Muscle of leg (tissue), 11 donors: Measurements from ENCODE around the gene EFEMP2. TPM values are rescaled to one million over a fixed set of nuclear protein-coding genes. Genes with fewer than 3 reads are reported as not detected.

ENCODE experiments used
- DNase-seq: peaks from one replicate; pipeline ENCODE4 v3.0.0; 2013
- H3K27ac ChIP-seq: one replicate; pipeline ENCODE4 v1.5.1; 2013; ENCODE audit warnings: mild to moderate bottlenecking, low read length, control low read depth
- H3K27me3 ChIP-seq: one replicate; pipeline ENCODE4 v1.6.1; 2013; ENCODE audit warnings: low read length; ENCODE audit not compliant: control insufficient read depth, insufficient read depth
- H3K36me3 ChIP-seq: one replicate; pipeline ENCODE4 v1.6.1; 2013; ENCODE audit warnings: low read length; ENCODE audit not compliant: control insufficient read depth, insufficient read depth
- H3K4me1 ChIP-seq: one replicate; pipeline ENCODE4 v1.6.1; 2013; ENCODE audit warnings: low read length; ENCODE audit not compliant: control insufficient read depth, insufficient read depth
- H3K4me3 ChIP-seq: one replicate; pipeline ENCODE4 v1.5.1; 2013; ENCODE audit warnings: low read length, control low read depth
- H3K9me3 ChIP-seq: replicated peaks from 2 replicates; pipeline ENCODE4 v1.6.1; 2013; ENCODE audit warnings: low read depth, low read length; ENCODE audit not compliant: control insufficient read depth
- WGBS: methylation state at CpG from one replicate; pipeline ENCODE4 v1.1.5; 2013; ENCODE audit warnings: missing lambda C conversion rate; ENCODE audit not compliant: insufficient coverage; 5-methylcytosine and 5-hydroxymethylcytosine counted together
- polyA plus RNA-seq, 8 donors: library from polyadenylated mRNA; unstranded; fragments of 120-200 nt; gene quantifications; one replicate each; pipeline versions ENCODE4 v1.2.1 to v1.2.3, GENCODE V29; 2013; ENCODE audit warnings: inconsistent platforms in 1 of 8, low replicate concordance in 1 of 8; ENCODE audit not compliant: insufficient read length in 8 of 8, insufficient read depth in 1 of 8
- total RNA-seq: library from RNA; stranded (reverse); fragments of 120-200 nt; gene quantifications from one replicate; pipeline ENCODE4 v1.2.4, GENCODE V29; 2013

The EFEMP2 gene
- total and polyA plus RNA-seq, 9 donors = 73.9 to 138 (median 113) TPM

DNA sequence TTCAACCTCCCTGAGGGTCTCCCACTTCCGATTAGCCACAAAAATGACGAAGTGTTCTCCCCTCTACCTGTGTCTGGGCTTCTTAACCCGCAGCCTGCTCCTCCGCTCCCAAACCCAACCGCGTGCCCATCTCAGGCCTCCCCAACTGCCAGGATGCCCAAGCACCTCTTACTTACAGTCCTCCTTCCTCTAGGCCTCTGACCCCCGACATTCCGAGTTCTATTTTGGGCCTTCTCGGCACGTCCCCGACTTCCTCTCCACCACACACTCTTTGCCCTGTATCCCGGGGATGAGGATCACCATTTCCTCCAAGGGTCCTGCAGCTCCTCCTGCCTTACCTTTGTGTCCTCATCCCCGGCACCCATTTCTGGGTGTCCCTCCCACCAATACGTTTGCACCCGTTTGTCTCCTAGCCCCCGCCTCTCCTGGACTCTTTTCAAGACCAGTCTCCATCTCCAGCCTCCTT, 12.8 kb downstream of the EFEMP2 start:
- Histone ChIP-seq H3K36me3 (peaks cover 54% of the 10 kb centered on the region), H3K4me1 (peaks cover 48% of the 10 kb centered on the region)

DNA sequence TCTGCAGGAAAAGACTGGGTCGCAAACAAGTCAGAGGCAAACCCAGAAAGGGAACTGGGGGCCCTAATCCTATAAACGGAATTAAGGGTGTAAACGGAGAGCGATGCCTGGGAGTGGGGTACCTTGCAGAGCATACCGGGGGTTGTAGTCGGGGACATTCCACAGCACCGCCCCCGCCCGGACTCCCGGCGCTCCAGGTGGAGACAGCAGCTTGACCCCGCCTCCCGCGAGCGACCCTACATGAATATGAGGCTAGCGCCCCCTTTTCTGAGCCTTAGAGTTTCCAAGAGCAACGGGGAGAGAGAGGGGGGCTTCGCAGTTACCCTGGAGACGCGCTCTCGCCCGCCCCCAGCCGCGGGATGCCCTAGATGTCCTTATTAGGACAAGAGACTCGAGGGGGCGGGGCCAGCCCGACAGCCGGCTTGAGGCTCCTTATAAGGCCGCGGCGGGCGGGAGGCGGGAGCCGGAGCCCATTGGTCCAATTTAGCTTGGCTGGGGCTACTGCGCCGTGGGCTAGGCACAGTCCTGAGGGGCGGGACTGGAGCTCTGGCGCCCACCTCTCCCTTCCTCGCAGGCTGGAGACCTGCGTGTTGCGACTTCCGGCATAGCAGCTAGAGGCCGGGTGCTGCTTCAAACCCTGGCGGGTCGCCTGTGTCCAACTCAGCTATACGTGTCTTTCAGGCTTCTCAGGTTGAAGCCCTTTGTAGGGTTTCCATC, 13.3 kb downstream of the EFEMP2 start:
- H3K9me3 ChIP-seq = no peaks in the 10 kb centered on the region
- H3K27ac ChIP-seq = peak overlapping the region; percentile 100
- H3K27me3 ChIP-seq = no peaks in the 10 kb centered on the region
- H3K4me1 ChIP-seq = peaks cover 48% of the 10 kb centered on the region
- WGBS = under 1% methylated on average over 46 of the region's 46 CpGs
- peak; percentile 99 for DNase-seq
- H3K36me3 ChIP-seq = peaks cover 54% of the 10 kb centered on the region
- H3K4me3 ChIP-seq = peak overlapping the region; percentile 95

More for the DNA sequence above, 12.8 kb downstream of the EFEMP2 start:
- H3K9me3 ChIP-seq = no peaks in the 10 kb centered on the region
- 1% methylated on average over 16 of the region's 16 CpGs for WGBS
- H3K27me3 ChIP-seq = no peaks in the 10 kb centered on the region
- peak overlapping the region; percentile 100 for H3K27ac ChIP-seq
- H3K4me3 ChIP-seq = peak overlapping the region; percentile 95
- DNase-seq = no peak

GRCh38 chr11:65858681-65859087, 13.9 kb downstream of the EFEMP2 start:
- WGBS = 0% methylated on average over 6 of the region's 10 CpGs
- peaks cover 48% of the 10 kb centered on the region for H3K4me1 ChIP-seq

DNA sequence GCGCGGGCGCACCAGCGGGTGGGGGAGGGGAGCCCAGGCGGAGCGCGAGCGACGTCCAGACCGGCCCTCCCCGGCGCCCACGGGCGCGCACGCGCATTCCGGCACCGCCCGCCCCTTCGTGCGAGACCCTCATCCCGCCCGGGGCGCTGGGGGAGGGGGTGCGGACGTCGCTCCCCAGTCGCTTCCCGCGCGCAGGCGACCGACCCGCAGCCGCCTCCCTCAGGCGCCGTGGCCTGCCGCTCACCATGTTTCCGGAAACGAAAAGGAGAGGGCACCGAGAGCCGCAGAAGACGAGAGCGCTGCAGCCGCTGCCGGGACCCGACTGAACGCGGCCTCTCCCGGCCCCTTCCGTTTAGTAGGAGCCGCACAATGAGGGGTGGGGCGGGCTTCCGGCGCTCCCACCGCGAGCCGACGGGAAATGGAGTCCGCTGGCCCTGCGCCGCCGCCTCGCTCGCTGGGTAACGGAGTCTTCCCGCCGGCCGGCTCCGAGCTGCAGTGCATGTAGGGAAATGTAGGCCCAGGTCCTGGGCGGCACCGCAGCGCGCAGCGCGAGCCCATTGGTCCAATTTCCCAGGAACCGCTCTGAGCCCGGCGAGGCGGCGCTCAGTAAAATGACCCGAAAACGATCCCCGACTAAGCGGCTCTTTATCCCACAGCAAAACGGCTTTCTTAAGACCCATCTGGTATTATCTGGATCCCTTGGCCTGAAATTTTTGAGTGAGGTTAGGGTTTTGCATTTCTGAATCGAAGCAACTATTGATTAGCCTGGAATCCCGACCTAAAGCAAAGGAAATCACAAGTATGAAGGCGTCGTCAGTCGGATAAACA, 14.5 kb downstream of the EFEMP2 start, which contains the start of gene CFL1:
Gene CFL1, minus strand, starts transcription at position 328 of the 828 bp plus-strand sequence. Its CDS starts 81 bp downstream, at position 247.
- H3K4me3 ChIP-seq = peak within 1 kb of the TSS; percentile 98
- under 1% methylated on average over 76 of the region's 92 CpGs for WGBS
- H3K36me3 ChIP-seq = peaks cover 54% of the 10 kb centered on the region
- H3K27ac ChIP-seq = peak within 1 kb of the TSS; percentile 100
- DNase-seq = peak; percentile 99
- H3K9me3 ChIP-seq = no peaks in the 10 kb centered on the region
- no peaks in the 10 kb centered on the region for H3K27me3 ChIP-seq
- peaks cover 48% of the 10 kb centered on the region for H3K4me1 ChIP-seq

More at GRCh38 chr11:65858681-65859087, 13.9 kb downstream of the EFEMP2 start:
- no peak for DNase-seq
- Histone ChIP-seq H3K4me3 (peak overlapping the region; percentile 95), H3K27ac (peak overlapping the region; percentile 100), H3K36me3 (peaks cover 54% of the 10 kb centered on the region), H3K27me3 (no peaks in the 10 kb centered on the region), H3K9me3 (no peaks in the 10 kb centered on the region)

DNA sequence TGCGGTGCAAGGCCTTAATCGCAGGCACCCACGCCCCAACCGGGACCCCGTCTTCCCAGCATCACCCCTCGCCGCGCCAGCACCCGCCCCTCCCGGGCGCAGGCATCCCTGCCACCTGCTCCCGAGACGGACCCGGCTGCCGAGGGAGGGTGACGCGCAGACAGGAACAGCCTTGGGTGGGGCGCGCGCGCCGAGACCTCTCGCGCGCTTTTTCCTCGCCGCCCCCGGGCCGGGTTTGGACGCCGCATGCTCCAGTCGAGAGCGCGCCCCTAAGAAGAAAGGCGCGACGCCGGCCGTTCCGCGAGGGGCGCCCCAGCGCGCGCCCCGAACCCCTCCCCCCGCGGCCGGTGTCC, 15.1 kb downstream of the EFEMP2 start:
- Histone ChIP-seq H3K4me3 (peak overlapping the region; percentile 98), H3K27ac (peak overlapping the region; percentile 93), H3K9me3 (no peaks in the 10 kb centered on the region), H3K27me3 (no peaks in the 10 kb centered on the region), H3K36me3 (peaks cover 54% of the 10 kb centered on the region), H3K4me1 (peaks cover 44% of the 10 kb centered on the region)
- no peak for DNase-seq
- 0% methylated on average over 46 of the region's 49 CpGs for WGBS

DNA sequence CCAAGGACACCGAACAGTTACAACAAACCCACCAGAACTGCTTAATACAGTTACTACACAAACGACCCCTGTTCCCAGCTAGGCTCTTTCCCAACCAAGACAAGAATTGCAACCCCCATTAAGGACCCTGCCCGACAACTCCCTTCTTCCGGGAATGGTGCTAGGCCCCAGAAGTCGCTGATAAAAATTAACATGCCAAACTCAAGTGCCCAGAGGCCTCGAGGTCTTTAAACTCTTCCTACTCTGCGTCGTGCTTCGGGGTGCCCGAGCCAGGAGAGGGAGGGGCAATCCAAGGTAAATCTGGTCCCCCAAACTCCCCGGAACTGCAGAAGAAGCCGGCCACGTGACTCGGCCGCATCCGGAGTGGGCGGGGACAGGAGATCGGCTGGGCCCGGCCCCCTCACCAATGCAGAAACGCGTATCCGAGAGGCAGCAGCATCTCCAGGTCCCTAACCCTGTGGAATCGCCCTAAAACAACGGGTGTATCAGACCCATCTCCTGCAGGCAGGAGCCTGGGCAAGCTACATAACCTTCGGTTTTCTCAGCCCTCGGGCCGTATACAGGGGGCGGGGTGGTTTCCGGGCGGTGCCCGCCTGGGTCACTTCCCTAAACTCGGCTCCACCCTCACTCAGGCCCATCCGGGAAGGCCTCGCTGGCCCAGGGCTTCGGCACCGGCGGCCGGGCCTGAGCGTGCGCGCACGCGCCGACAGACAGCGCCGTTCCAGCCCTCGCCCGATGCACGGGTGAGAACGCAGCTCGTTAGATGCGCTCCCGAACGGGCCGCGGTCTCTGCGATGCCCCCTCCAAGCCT, 15.7 kb downstream of the EFEMP2 start:
- Histone ChIP-seq H3K4me3 (peak overlapping the region; percentile 98), H3K36me3 (peaks cover 54% of the 10 kb centered on the region), H3K27ac (peak overlapping the region; percentile 93), H3K9me3 (no peaks in the 10 kb centered on the region), H3K27me3 (no peaks in the 10 kb centered on the region), H3K4me1 (peaks cover 38% of the 10 kb centered on the region)
- DNase-seq = peak; percentile 88
- WGBS = 2% methylated on average over 53 of the region's 57 CpGs

GRCh38 chr11:65855927-65856363, 16.7 kb downstream of the EFEMP2 start:
- H3K9me3 ChIP-seq = peaks cover 4% of the 10 kb centered on the region
- no peak overlapping the region for H3K27ac ChIP-seq
- H3K36me3 ChIP-seq = peaks cover 58% of the 10 kb centered on the region
- peak; percentile 15 for DNase-seq
- WGBS = 90% methylated on average over 10 of the region's 15 CpGs
- H3K4me3 ChIP-seq = no peak overlapping the region
- H3K4me1 ChIP-seq = peaks cover 29% of the 10 kb centered on the region
- no peaks in the 10 kb centered on the region for H3K27me3 ChIP-seq

DNA sequence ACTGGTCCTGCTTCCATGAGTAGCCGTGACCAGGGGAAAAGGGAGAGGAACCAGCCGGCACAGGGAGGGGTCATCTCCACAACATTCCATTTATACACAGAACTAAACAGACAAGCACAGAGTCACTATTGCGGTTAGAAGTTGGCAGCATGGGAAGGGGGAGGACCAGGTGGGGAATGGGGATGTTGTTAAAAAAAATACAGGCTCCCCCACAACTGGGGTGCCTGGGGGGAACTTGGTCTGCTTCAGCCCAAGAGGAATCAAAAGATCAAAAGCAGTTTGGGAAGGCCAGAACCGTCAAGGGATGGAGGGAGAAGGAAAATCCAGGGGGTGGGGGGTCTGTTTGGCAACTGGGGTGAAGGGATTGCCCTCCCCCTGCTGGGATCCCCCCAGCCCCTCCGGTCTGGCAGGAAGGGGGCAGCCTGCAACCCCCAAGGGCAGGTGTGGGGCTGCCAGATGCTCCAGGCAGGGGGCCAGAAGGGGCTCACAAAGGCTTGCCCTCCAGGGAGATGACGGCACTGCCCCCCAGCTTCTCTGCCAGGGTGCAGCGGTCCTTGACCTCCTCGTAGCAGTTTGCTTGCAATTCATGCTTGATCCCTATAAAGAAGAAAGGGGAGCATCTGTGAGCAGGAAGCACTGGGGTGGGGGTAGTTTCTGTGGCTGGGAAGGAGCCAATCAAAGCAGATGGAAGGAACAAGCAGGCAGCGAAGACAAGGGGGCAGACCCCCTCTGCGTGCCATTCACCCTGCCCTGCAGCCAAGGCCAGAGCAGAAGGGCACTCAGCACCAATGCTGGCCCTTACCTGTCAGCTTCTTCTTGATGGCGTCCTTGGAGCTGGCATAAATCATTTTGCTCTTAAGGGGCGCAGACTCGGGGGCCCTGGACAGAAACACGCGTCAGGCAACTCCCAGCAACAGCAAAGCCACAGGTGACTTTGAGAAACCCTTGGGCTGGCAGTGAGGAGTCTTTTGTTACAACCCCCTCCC, 17.5 kb downstream of the EFEMP2 start:
- Histone ChIP-seq H3K27me3 (no peaks in the 10 kb centered on the region), H3K4me3 (no peak overlapping the region), H3K4me1 (peaks cover 27% of the 10 kb centered on the region), H3K36me3 (peaks cover 58% of the 10 kb centered on the region), H3K9me3 (peaks cover 4% of the 10 kb centered on the region), H3K27ac (no peak overlapping the region)
- peak; percentile 8 for DNase-seq
- WGBS = 77% methylated on average over 12 of the region's 15 CpGs

DNA sequence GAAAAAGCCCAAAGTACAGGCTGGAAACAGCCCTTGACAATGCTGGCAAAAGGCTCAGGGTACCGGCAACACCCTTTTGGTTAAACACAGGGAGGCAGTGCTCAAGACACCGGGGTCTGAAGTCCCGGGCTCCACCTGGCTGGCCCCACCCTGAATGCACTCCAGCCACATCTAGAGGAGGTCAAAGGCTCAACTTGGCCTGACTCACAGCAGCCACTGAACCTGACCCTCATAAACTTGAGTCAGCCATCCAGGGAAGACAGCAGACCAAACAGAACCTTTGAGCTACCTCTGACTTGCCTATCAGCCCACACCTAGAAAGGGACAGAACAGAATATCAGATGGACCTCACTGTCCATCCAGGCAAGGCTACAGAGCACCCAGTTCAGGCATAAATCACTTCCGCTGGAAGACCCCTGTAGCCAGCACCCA, 18.4 kb downstream of the EFEMP2 start:
- peaks cover 18% of the 10 kb centered on the region for H3K4me1 ChIP-seq
- H3K27ac ChIP-seq = no peak overlapping the region
- DNase-seq = peak; percentile 2
- H3K4me3 ChIP-seq = no peak overlapping the region
- 93% methylated on average over 4 of the region's 4 CpGs for WGBS
- peaks cover 58% of the 10 kb centered on the region for H3K36me3 ChIP-seq
- H3K9me3 ChIP-seq = peaks cover 4% of the 10 kb centered on the region
- no peaks in the 10 kb centered on the region for H3K27me3 ChIP-seq
